HCT116 (cell line): ENCODE data around the gene ZBED6. TPM values are rescaled to one million over a fixed set of nuclear protein-coding genes. Genes with fewer than 3 reads are reported as not detected.
A peak's percentile ranks its signal among the peaks of the same experiment; 100 is the strongest.

ENCODE experiments used
- ATAC-seq: fragments of 200-7000 bp; cut with Tn5 transposase; 2 replicates; pipeline ENCODE4 v1.9.1; 2020; ENCODE audit warnings: mild to moderate bottlenecking, moderate library complexity
- BruUV-seq: library from RNA; stranded (reverse); fragments of 400-500 nt; replicated peaks from 2 replicates; lab custom pipeline; 2021; lab: Mats Ljungman, UMichigan
- CTCF ChIA-PET: fragments of 300-600 bp; sonication (Branson Sonifier 250); formaldehyde crosslinking; loops from one replicate; lab custom pipeline; 2021; ENCODE audit warnings: antibody characterized with exemption; lab: Charles Lee
- POLR2A ChIA-PET: fragments of 300-600, 350-600 bp; sonication (Branson Sonifier 250); formaldehyde crosslinking; loops from one replicate; lab custom pipeline; 2021; ENCODE audit warnings: antibody characterized with exemption; lab: Charles Lee
- RAD21 ChIA-PET, 2 experiments: fragments of 300-600 bp; sonication (Branson Sonifier 250); formaldehyde crosslinking; loops; one replicate each; lab custom pipeline; 2023; ENCODE audit warnings: low total read pairs in 2 of 2; ENCODE audit not compliant: uncharacterized antibody in 2 of 2, unreplicated experiment in 2 of 2, low non-redundant PET in 1 of 2; lab: Charles Lee
- DNase-seq: peaks from one replicate; pipeline ENCODE4 v3.0.0-alpha.2; 2010; ENCODE audit warnings: low read depth, low spot score
- H2AFZ ChIP-seq: fragments of 200-600 bp; shearing (Covaris generic), sonication (generic); 2 replicates; pipeline ENCODE4 v1.6.1; 2017; ENCODE audit warnings: low read depth, mixed run types, mixed read lengths, antibody characterized with exemption, low read length; ENCODE audit not compliant: poor library complexity, severe bottlenecking
- H3K27ac ChIP-seq: 2 replicates; pipeline ENCODE4 v1.5.1; 2012; ENCODE audit warnings: low read depth, low read length
- H3K27me3 ChIP-seq: fragments of 200-600 bp; sonication (generic); 2 replicates; pipeline ENCODE4 v1.6.1; 2016; ENCODE audit warnings: mixed run types, low read length, mixed read lengths; ENCODE audit not compliant: insufficient read depth
- H3K36me3 ChIP-seq, 2 experiments: fragments of 200-500 bp in 1 of 2; fragments of 200-600 bp in 1 of 2; sonication (Bioruptor generic) in 1 of 2; sonication (generic) in 1 of 2; 2 replicates each; pipeline versions ENCODE4 v1.5.1 to v1.6.1; 2014 to 2016; ENCODE audit warnings: low read length in 2 of 2, inconsistent platforms in 1 of 2, mixed read lengths in 1 of 2, mixed run types in 1 of 2; ENCODE audit not compliant: insufficient read depth in 2 of 2, control insufficient read depth in 1 of 2
- H3K4me1 ChIP-seq, 2 experiments: fragments of 200-600 bp in 1 of 2; sonication (generic) in 1 of 2; 2 replicates each; pipeline versions ENCODE4 v1.5.1 to v1.6.1; 2012 to 2017; ENCODE audit warnings: low read length in 2 of 2, inconsistent platforms in 1 of 2, mild to moderate bottlenecking in 1 of 2, mixed read lengths in 1 of 2, mixed run types in 1 of 2, moderate library complexity in 1 of 2; ENCODE audit not compliant: insufficient read depth in 2 of 2, control insufficient read depth in 1 of 2
- H3K4me2 ChIP-seq: fragments of 200-600 bp; sonication (generic); 2 replicates; pipeline ENCODE4 v1.6.1; 2017; ENCODE audit warnings: mixed run types, low read length, mixed read lengths
- H3K4me3 ChIP-seq, 2 experiments: fragments of 200-600 bp in 1 of 2; sonication (generic) in 1 of 2; replicated peaks in 1 of 2; 2 replicates each; pipeline ENCODE4 v1.5.1; 2011 to 2016; ENCODE audit warnings: low read length in 2 of 2, control low read depth in 1 of 2, low read depth in 1 of 2, mild to moderate bottlenecking in 1 of 2, mixed read lengths in 1 of 2, mixed run types in 1 of 2
- H3K79me2 ChIP-seq: fragments of 200-600 bp; sonication (generic); 2 replicates; pipeline ENCODE4 v1.6.1; 2017; ENCODE audit warnings: mild to moderate bottlenecking, mixed run types, low read length, moderate library complexity, mixed read lengths; ENCODE audit not compliant: insufficient read depth
- H3K9ac ChIP-seq: fragments of 200-600 bp; sonication (generic); 2 replicates; pipeline ENCODE4 v1.6.1; 2016; ENCODE audit warnings: low read length, mixed read lengths
- H3K9me2 ChIP-seq: fragments of 200-600 bp; sonication (generic), shearing (Covaris generic); 2 replicates; pipeline ENCODE4 v1.6.1; 2017; ENCODE audit warnings: mixed run types, mild to moderate bottlenecking, moderate library complexity; ENCODE audit not compliant: insufficient read depth
- H3K9me3 ChIP-seq, 2 experiments: fragments of 200-500 bp in 1 of 2; fragments of 200-600 bp in 1 of 2; sonication (Bioruptor generic) in 1 of 2; sonication (generic) in 1 of 2; 2 replicates each; pipeline ENCODE4 v1.6.1; 2014 to 2017; ENCODE audit warnings: low read length in 2 of 2, mixed read lengths in 2 of 2, inconsistent platforms in 1 of 2, low read depth in 1 of 2, mild to moderate bottlenecking in 1 of 2, mixed run types in 1 of 2, moderate library complexity in 1 of 2; ENCODE audit not compliant: control insufficient read depth in 1 of 2, insufficient read depth in 1 of 2
- H4K20me1 ChIP-seq: fragments of 200-600 bp; sonication (generic), shearing (Covaris generic); 2 replicates; pipeline ENCODE4 v1.6.1; 2017; ENCODE audit warnings: mixed run types, mild to moderate bottlenecking, moderate library complexity; ENCODE audit not compliant: insufficient read depth
- CEBPB ChIP-seq: IDR thresholded peaks from 2 replicates; pipeline ENCODE4 v1.6.1; 2012; ENCODE audit warnings: low read depth
- EGR1 ChIP-seq: IDR thresholded peaks from 2 replicates; pipeline ENCODE4 v1.6.1; 2012; ENCODE audit warnings: low read depth
- JUND ChIP-seq: IDR thresholded peaks from 2 replicates; pipeline ENCODE4 v1.6.1; 2012
- MAX ChIP-seq: IDR thresholded peaks from 2 replicates; pipeline ENCODE4 v1.6.1; 2012
- RAD21 ChIP-seq: IDR thresholded peaks from 2 replicates; pipeline ENCODE4 v1.6.1; 2012; ENCODE audit warnings: low read depth, mild to moderate bottlenecking
- SIN3A ChIP-seq: IDR thresholded peaks from 2 replicates; pipeline ENCODE4 v1.6.1; 2012; ENCODE audit warnings: low read depth
- SRF ChIP-seq: IDR thresholded peaks from 2 replicates; pipeline ENCODE4 v1.6.1; 2012; ENCODE audit warnings: low read depth
- YY1 ChIP-seq: IDR thresholded peaks from 2 replicates; pipeline ENCODE4 v1.6.1; 2011; ENCODE audit warnings: low read length, low read depth, moderate library complexity, mild to moderate bottlenecking; ENCODE audit not compliant: insufficient replicate concordance; ENCODE audit errors: extremely low read depth
- ZBTB33 ChIP-seq: IDR thresholded peaks from 2 replicates; pipeline ENCODE4 v1.6.1; 2011; ENCODE audit warnings: mild to moderate bottlenecking, low read length, moderate library complexity; ENCODE audit not compliant: insufficient replicate concordance; ENCODE audit errors: extremely low read depth
- ZFX ChIP-seq: fragments of 450-650 bp; IDR thresholded peaks from 2 replicates; pipeline ENCODE4 v1.6.1; 2017
- intact Hi-C: fragments of 100-400 bp; cut with micrococcal nuclease; formaldehyde crosslinking; loops from 2 replicates; pipeline ENCODE4 v1.10.0; 2022
- total RNA-seq: library from RNA; stranded (reverse); gene quantifications from one replicate; pipeline ENCODE4 v1.2.1, GENCODE V29; 2021; ENCODE audit not compliant: unreplicated experiment
- TF ChIP-seq, protein P1 (sequence below), 3 experiments: fragments of 200-600 bp in 1 of 3; sonication (generic) in 1 of 3; IDR thresholded peaks in 2 of 3; conservative IDR thresholded peaks in 1 of 3; 2 replicates each; pipeline ENCODE4 v1.5.1; 2012 to 2017; ENCODE audit warnings: low read depth in 2 of 3, low read length in 2 of 3, antibody characterized with exemption in 1 of 3, borderline replicate concordance in 1 of 3, control low read depth in 1 of 3, mild to moderate bottlenecking in 1 of 3, mixed read lengths in 1 of 3, mixed run types in 1 of 3, moderate library complexity in 1 of 3; ENCODE audit not compliant: insufficient read depth in 1 of 3

ZBED6 gene
- total RNA-seq, 1 experiment from 2014 or later, result 26.9 TPM

DNA sequence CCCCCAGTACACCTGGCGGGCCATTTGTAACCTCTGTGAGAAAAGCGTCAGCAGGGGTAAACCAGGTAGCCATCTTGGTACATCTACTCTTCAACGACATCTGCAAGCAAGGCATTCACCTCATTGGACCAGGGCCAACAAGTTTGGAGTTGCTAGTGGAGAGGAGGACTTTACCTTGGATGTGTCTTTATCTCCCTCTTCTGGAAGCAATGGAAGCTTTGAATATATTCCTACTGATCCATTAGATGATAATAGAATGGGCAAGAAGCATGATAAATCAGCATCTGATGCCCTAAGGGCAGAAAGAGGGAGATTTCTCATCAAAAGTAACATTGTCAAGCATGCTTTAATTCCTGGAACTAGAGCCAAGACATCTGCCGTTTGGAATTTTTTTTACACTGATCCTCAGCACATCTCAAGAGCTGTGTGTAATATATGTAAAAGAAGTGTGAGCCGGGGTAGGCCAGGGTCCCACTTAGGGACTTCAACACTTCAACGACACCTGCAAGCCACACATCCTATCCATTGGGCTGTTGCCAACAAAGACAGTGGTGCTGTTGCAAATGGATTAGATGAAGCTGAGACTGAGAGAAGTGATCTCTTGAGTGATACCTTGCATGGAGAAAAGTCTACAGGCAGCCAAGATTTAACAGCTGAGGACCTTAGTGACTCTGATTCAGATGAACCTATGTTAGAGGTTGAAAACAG, 2.7 kb downstream of the ZBED6 start:
- H4K20me1 ChIP-seq, result peaks cover 20% of the 10 kb centered on the region; the same call in 1 of the 2 replicates
- no peak for ATAC-seq
- RAD21 ChIA-PET, result no interaction called here

GRCh38 chr1:203799157-203799556, 3.7 kb downstream of the ZBED6 start:
- Histone ChIP-seq H3K9me3 (no peaks in the 10 kb centered on the region), H3K9me2 (no peaks in the 10 kb centered on the region), H3K79me2 (peaks cover 82% of the 10 kb centered on the region), H3K9ac (no peak overlapping the region), H3K27me3 (no peaks in the 10 kb centered on the region), H3K4me3 (no peak overlapping the region), H3K4me2 (no peak overlapping the region), H3K4me1 (peaks cover 12 to 17% of the 10 kb centered on the region in 2 experiments), H3K27ac (no peak overlapping the region), H4K20me1 (peaks cover 20% of the 10 kb centered on the region; the same call in 1 of the 2 replicates), H2AFZ (no peak overlapping the region), H3K36me3 (peaks cover 13 to 34% of the 10 kb centered on the region in 2 experiments)
- intact Hi-C loops, result no loop called here
- ChIA-PET CTCF (no interaction called here), RAD21 (no interaction called here), POLR2A (no interaction called here)
- no peak for DNase-seq
- no peak for ATAC-seq
- BruUV-seq, result no TSS peak
- TF ChIP-seq SRF (no peak), ZFX (no peak), SIN3A (no peak), MAX (no peak), JUND (no peak), CEBPB (no peak), RAD21 (no peak), EGR1 (no peak), YY1 (no peak)
- TF ChIP-seq, protein P1, sequence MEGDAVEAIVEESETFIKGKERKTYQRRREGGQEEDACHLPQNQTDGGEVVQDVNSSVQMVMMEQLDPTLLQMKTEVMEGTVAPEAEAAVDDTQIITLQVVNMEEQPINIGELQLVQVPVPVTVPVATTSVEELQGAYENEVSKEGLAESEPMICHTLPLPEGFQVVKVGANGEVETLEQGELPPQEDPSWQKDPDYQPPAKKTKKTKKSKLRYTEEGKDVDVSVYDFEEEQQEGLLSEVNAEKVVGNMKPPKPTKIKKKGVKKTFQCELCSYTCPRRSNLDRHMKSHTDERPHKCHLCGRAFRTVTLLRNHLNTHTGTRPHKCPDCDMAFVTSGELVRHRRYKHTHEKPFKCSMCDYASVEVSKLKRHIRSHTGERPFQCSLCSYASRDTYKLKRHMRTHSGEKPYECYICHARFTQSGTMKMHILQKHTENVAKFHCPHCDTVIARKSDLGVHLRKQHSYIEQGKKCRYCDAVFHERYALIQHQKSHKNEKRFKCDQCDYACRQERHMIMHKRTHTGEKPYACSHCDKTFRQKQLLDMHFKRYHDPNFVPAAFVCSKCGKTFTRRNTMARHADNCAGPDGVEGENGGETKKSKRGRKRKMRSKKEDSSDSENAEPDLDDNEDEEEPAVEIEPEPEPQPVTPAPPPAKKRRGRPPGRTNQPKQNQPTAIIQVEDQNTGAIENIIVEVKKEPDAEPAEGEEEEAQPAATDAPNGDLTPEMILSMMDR (IDR thresholded peaks at IDR 0.05 in 2 of 3, conservative IDR thresholded peaks at IDR 0.05 in 1 of 3; ENCODE audit: borderline replicate concordance in 1 of 3, insufficient read depth in 1 of 3, low read depth in 2 of 3, low read length in 2 of 3), result no peak

More for the DNA sequence above, 2.7 kb downstream of the ZBED6 start:
- Histone ChIP-seq H3K27ac (no peak overlapping the region), H3K4me2 (no peak overlapping the region), H3K4me1 (peaks cover 12 to 17% of the 10 kb centered on the region in 2 experiments), H3K9me3 (no peaks in the 10 kb centered on the region), H3K4me3 (no peak overlapping the region), H3K9me2 (no peaks in the 10 kb centered on the region), H2AFZ (no peak overlapping the region), H3K27me3 (no peaks in the 10 kb centered on the region), H3K36me3 (peaks cover 9 to 27% of the 10 kb centered on the region in 2 experiments), H3K9ac (no peak overlapping the region), H3K79me2 (peaks cover 72% of the 10 kb centered on the region)
- CTCF ChIA-PET, result no interaction called here
- intact Hi-C loops, result no loop called here
- POLR2A ChIA-PET, result interaction anchor here (0.8 kb wide), 1 partner anchor 59 kb away, joined by 3 read pairs; no protein-coding TSS in a partner anchor
- DNase-seq, result no peak
- TF ChIP-seq ZBTB33 (no peak), RAD21 (peak; percentile 28; the same call in 1 of the 2 replicates)
- BruUV-seq, result no TSS peak
